Superior temporal gyrus (tissue), 1 donor: Measurements from ENCODE around the gene VCP.

Source experiments
- DNase-seq: peaks from one replicate; pipeline ENCODE4 v3.0.0-alpha.2; 2016; ENCODE audit errors: extremely low spot score

Gene VCP

GRCh38 chr9:35072461-35073278 lies at the start of gene VCP:
TSS of gene VCP (minus strand) at chr9:35072625. CDS start at chr9:35072353, 272 bp downstream.
- DNase-seq, result peak; percentile 100

DNA sequence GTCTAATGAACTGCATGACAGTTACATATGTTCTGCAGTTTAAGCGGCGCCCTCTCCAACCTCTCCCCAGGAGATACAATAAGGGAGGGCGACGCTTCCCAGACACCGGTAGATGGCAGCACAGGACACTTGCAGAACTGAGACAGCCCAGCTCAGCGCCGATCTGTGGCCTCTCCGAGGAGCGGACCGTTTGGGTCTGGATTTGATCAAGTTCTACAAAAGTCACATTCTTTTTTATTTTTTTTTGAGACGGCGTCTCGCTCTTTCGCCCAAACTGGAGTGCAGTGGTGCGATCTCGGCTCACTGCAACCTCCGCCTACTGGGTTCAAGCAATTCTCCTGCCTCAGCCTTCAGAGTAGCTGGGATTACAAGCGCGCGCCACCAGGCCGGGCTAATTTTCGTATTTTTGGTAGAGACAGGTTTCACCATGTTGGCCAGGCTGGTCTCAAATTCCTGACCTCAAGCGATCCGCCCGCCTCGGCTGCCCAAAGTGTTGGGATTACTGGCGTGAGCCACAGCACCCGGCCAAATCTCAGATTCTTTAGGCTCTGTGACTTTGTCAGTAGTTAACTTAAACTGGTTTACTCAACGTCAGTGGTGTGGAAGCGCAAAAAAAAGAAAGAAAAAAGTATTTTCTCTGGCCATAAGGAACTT lies 44.6 kb upstream of the VCP start:
- DNase-seq, result peak; percentile 97

GRCh38 chr9:35116539-35116897 lies 44.1 kb upstream of the VCP start:
- no peak for DNase-seq

DNA sequence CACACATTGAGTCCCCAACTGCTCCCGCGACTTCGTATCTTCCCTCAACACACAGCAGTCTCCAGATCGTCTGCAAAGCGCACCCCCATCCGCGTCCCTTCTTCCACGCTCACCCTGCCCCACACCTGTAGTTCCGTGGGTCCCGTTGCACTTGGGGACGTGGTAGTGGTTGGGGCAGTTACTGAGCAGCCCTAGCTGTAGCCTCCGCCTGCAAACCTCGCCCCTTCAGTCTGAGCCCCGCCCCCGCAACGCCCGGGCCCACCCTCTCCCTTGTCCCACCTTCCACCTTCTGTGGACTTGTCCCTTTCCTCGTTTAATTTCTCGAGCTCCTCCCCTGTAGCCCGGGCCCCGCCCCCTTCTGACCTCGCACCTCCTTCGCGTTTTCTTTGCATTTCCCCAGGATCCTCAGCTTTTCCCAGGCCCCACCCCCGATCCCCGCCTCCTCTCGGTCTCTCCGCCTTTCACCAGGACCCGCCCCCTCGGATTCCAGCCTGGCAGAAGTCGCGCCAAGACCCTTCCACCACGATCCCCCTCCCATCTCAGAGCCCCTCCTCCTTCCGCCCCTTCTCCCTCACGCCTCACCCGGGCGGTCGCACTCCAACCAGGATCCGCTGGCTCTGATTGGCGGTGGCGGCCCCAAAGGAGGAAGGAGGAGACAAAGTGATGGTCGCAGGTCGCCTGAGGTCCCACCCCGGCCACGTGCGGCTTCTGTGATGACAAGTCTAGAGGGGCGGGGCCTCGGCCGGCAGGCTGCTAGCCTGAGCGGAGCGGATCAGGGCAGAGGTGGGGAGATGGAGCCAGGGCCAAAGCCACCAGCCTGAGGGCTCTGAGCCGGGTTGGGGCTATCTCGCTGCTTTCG lies 43.5 kb upstream of the VCP start, which contains the start of gene ATOSB:
TSS of gene ATOSB (minus strand) at position 183 of the 859 bp plus-strand sequence. CDS start 7,588 bp downstream, outside the sequence.
- peak; percentile 55 for DNase-seq

GRCh38 chr9:35114840-35115628 lies 42.6 kb upstream of the VCP start:
- no peak for DNase-seq

DNA sequence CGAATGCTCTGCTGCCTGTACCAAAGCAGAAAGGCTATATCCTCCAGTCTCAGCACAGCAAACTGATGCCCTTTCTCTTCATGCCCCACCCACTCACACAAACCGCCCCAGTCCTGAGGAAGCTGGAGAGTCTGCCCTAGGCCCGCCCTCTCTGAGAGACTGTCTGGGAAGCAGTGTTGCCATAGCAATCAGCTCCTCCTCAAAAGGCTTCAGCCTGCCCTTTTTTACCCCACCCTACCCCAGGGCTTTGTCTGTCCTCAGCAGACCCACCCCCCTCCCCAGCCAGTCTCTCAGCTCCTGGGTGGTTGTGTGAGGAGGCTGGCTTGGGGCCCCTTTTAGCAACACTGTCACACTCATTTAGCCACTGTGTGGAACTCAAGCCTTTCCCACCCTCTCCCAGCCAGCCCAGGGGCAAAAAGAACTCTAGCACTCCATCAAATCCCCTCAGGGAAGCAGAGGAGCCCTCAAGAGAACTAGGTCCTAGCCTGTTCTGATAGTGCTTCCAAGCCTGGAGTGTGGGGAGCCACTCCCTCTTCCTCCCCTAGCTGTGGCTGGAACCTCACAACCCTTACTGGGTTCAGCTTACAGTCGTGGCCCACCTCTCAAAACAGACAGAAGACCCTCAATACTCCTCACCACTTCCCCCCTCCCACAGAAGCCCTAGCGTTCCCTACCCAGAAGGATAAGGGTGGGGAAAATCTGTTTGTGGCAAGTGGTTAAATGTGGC lies 41.9 kb upstream of the VCP start:
- peak; percentile 44 for DNase-seq

DNA sequence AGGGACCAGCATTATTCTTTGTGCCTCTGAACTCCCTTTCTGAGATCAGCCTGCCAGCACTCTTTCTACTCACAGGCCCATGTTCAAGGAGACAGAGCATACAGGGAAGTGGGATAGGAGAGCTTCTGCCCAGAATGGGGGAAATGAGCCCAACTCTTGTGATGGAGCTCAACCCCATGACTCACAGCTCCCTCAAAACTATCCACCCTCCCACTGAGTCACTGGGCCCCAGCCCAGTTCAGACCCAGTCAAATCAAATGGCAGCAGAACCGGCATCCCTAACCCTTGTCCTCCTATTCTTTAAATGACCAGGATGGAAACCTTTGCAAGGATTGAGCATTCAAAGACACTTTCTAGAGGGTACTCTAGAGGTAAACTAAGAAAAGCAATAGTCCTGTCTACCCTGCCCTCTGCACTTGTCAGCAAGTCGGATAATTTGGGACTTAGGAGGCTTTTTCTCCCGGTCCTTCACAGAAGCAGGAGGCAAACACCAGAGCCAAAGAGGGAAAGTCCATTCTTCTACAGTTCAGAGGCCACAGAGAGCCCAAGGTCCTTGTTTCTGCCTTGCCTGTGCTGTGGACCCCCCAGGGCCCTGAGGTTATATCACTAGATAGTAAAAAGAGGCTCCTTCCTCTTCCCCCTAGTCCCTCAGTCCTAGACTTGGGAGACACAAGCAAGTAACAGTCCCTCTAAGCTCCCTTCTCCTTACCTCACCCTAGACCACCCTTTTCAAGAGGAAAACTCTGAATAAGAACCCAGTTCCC lies 40.0 kb upstream of the VCP start:
- no peak for DNase-seq

DNA sequence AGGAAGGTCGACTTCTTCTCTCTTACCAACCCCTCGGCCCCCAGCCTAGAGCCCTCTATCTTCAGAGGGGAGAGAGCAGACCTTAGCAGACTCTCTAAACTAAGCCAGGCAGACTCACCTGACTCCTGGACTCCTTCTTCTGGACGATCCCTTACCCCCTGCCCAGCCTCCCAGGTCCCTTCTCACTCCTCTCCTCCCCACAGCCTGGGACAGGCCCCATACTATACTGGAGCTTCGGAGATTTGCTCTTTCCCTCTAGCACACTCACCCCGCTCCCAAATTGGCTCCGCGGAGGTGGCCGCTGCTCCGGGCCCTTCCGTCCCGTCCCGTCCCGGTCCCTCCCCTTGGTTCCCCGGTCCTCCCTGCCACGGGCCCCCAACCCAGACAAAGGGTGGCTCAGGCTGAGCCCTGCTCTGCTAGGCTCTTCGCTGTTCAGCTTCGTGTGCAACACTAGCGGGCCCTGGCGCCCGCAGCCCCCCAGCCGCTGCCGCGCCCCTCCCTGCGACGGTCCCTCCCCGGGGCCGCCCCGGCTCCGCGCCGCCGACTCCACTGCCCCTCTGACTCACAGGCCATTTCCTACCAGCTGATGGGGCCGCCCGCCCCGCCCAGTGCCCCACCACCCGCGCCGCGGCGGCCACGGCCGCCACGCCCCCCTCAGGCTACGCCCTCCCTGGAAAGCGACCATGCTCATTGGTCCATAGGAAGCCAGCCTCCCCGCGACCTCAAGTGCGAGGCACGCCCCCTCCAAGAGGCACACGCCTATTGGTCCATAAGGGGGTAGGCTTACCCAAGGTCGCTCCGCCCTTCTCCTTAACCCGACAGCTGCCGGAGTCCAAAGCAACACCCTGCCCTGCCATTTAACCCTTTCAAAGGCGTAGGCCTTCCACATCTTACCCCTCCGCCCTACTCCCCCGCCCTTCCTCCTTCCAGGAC lies 38.8 kb upstream of the VCP start:
- peak; percentile 98 for DNase-seq

GRCh38 chr9:35110327-35110761 lies 37.9 kb upstream of the VCP start:
- DNase-seq, result peak; percentile 72

DNA sequence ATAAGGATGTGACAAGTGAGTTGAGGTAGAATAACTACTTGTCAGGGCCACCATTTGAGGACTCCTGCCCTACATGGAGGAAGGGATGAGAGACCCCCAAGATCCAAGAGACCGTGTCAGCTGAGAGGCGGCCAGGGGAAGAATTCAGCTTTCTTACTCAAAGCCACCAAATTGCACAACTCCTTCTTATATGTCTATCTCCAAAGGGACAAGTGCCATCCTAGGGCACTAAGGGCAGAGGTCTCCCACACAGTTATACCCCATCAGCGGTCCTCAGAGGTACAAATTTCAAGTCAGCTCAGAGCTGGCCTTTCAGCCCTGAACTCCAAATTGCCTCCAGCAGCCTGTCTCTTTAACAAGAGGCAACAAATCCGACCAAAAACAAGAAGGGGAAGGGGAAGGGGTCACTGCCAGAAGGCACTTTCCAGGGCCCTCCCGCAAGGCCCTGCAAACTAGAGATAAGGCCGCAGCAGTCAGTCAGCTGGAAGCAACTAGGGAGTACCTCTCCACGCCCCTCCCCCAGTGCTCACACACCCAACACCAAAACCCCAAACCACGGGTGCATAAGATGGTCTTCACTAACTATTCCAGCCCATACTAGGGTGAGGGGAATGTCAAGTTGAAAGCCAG lies 36.6 kb upstream of the VCP start:
- DNase-seq, result no peak

- no peak for DNase-seq
Measured at GRCh38 chr9:35108461-35108860, 36.0 kb upstream of the VCP start.

- DNase-seq, result no peak
Measured at GRCh38 chr9:35107297-35108290, 35.2 kb upstream of the VCP start.

DNA sequence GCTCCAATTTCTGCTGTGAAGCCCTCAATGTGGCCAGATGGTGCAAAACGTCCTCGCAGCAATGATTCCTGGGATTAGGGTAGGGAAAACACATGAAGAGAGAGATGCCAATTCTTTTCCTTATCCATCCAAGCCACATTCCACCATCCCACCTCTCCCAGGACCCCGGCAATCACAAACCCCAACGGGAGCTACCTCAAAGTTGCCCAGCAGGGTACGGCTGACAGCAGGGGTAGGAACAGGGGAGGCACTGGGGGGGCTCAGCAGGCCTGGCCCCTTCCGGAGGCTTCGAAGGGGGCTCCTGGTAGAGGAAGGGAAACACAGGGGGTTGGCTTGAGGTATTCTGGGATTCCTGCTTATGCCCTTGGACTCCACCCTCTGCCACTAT lies 33.9 kb upstream of the VCP start:
- DNase-seq, result no peak

- DNase-seq, result no peak
Measured at GRCh38 chr9:35105571-35106342, 33.3 kb upstream of the VCP start.

- no peak for DNase-seq
Measured at GRCh38 chr9:35105126-35105525, 32.7 kb upstream of the VCP start.

GRCh38 chr9:35104586-35104985 lies 32.2 kb upstream of the VCP start:
- DNase-seq, result no peak
